Measurements from ENCODE around the gene PPY. TPM values are rescaled to one million over a fixed set of nuclear protein-coding genes. Genes with fewer than 3 reads are reported as not detected.

PPY gene
- total and polyA plus RNA-seq, 9 donors = not detected

DNA sequence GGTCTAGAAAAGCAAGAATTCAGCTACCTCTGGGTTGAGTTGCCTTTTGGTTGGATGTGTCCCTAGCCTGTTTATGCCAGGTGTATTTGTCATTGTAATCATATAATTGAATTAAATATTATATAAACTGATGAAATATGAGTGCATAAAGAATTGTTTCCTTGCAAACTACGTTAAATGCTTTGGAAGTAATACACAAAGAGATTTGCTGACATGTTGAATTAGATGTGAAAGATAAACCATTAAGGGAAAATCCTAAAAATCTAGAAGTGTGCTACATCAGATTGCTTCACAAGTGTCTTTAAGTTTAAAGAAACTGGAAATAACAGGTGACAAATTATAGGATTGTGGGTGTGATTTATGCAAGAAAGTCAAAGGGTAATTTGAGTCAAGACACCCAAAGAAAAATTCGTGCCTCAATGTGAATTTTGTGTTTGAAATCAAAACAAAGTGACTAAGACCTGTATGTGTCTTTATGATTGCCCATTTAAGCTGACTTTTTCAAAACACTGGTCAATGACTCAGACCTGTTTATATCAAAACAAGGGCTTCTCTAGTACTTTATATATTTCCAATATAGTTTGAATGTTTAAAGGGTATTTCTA is 16.6 kb upstream of the PPY start:
- H3K4me3 ChIP-seq = no peak overlapping the region
- H3K36me3 ChIP-seq = no peaks in the 10 kb centered on the region
- no peak for TF ChIP-seq POLR2A (IDR thresholded peaks at IDR 0.05)
- TF ChIP-seq, protein P1, sequence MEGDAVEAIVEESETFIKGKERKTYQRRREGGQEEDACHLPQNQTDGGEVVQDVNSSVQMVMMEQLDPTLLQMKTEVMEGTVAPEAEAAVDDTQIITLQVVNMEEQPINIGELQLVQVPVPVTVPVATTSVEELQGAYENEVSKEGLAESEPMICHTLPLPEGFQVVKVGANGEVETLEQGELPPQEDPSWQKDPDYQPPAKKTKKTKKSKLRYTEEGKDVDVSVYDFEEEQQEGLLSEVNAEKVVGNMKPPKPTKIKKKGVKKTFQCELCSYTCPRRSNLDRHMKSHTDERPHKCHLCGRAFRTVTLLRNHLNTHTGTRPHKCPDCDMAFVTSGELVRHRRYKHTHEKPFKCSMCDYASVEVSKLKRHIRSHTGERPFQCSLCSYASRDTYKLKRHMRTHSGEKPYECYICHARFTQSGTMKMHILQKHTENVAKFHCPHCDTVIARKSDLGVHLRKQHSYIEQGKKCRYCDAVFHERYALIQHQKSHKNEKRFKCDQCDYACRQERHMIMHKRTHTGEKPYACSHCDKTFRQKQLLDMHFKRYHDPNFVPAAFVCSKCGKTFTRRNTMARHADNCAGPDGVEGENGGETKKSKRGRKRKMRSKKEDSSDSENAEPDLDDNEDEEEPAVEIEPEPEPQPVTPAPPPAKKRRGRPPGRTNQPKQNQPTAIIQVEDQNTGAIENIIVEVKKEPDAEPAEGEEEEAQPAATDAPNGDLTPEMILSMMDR (IDR thresholded peaks at IDR 0.05) = no peak
- no peak for TF ChIP-seq EP300 (IDR thresholded peaks at IDR 0.05)
- H3K9me3 ChIP-seq = no peaks in the 10 kb centered on the region
- H3K27me3 ChIP-seq = no peaks in the 10 kb centered on the region
- H3K27ac ChIP-seq = no peak overlapping the region
- intact Hi-C loops (cut with DNase I) = no loop called here
- DNase-seq = no peak
- H3K4me1 ChIP-seq (ENCODE audit: insufficient read depth) = no peaks in the 10 kb centered on the region
- 41 to 50% (median 45%) methylated on average over 2 of the region's 2 CpGs for WGBS, 3 donors

DNA sequence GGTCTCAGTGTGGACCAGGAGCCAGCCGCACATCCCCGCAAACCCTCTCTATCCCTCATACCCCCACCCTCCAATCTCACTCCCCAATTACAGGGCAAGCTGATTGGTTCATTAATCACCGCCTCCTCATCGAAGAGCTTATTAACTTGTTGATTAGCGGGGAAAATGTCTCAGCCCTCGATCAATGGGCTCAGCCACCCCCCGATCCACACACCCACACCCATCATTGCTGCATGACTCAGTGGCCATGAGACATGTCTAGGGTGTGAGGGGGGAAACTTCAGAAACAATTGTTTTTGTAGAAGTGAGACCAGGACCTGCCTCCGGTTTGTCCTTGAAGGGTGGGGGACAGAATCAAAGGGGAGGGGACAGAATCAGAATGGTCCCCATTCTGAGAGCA is 13.9 kb upstream of the PPY start:
- no peaks in the 10 kb centered on the region for H3K27me3 ChIP-seq
- intact Hi-C loops (cut with DNase I) = no loop called here
- TF ChIP-seq, protein P1 (IDR thresholded peaks at IDR 0.05) = no peak
- H3K36me3 ChIP-seq = no peaks in the 10 kb centered on the region
- WGBS, 3 donors = 75 to 76% (median 75%) methylated on average over 7 to 8 of the region's 8 CpGs
- no peaks in the 10 kb centered on the region for H3K4me1 ChIP-seq (ENCODE audit: insufficient read depth)
- DNase-seq = no peak
- no peaks in the 10 kb centered on the region for H3K9me3 ChIP-seq
- no peak overlapping the region for H3K27ac ChIP-seq
- no peak overlapping the region for H3K4me3 ChIP-seq

DNA sequence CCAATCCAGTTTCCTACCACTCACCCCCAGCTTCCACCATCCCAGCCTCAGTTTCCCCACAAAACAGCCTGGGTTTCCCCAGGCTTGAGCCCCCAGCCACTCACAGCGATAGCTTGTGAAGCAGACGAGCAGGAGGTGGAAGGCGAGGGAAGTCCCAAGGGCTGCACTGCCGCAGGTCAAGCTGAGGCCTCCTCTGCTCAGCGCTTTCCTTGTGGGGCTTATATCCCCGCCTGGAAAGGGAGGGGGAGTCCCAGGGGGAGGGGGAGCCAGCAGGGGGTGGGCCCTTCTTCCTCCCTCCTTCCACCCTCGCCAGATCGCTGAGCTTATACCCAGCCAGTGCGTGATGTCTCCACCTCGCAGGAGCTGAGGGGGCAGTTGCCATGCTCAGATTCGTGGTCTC is 11.5 kb upstream of the PPY start, which contains the start of gene PYY:
Gene PYY (minus strand): TSS at position 195 of the 400 bp plus-strand sequence. CDS start 457 bp downstream, outside the sequence.
- no peak for DNase-seq
- intact Hi-C loops (cut with DNase I) = no loop called here
- Histone ChIP-seq H3K27me3 (no peaks in the 10 kb centered on the region), H3K4me1 (ENCODE audit: insufficient read depth) (no peaks in the 10 kb centered on the region), H3K27ac (no peak within 1 kb of the TSS), H3K4me3 (no peak within 1 kb of the TSS), H3K36me3 (no peaks in the 10 kb centered on the region), H3K9me3 (no peaks in the 10 kb centered on the region)
- WGBS, 3 donors = 34 to 53% (median 47%) methylated on average over 8 to 11 of the region's 11 CpGs
- TF ChIP-seq POLR2A (IDR thresholded peaks at IDR 0.05) = no peak
- TF ChIP-seq EP300 (IDR thresholded peaks at IDR 0.05) = no peak
- TF ChIP-seq, protein P1 (IDR thresholded peaks at IDR 0.05) = no peak

DNA sequence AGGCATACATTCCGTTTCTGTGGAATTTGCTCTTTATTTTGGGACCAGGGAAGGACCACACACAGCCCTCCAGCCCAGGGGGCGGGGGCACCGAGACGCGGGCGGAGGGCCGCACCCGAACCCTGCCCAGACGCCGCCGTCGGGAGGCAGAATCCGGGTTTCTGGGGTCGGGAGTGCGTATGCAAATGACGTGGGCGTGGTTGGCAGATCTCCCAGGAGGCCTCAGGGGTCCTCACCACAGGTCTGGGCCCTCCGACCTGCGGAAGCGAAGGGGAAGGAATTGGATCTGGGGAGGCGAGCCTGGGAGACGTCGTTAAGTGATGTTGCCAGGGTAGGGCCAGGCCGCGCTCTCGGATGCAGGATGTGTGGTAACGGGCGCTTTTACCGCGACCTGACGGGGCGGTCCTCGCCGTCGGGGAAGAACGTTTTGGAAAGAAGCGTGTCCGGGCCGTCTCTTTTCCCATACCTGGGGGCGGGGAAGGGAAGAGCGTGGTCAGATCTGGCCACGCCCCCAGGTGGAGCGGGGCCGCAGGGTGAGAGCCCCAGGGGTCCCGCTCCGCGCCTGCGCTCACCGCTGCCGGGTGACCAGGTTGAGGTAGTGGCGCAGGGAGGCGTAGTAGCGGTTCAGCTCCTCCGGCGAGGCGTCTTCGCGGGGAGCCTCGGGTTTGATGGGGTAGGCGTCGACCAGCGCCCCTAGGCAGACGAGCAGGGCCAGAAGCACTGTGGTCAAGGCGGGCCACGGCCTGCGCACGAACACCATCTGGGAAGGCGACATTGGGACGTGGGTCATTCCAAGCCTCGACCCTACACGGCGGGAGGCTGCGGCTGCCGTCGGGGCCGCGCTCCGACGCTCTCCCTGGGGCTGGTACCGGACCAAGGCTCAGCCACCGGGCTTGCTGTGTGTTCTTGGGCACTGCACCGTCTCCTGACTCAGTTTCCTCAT is 10.7 kb upstream of the PPY start:
- 5 to 6% (median 6%) methylated on average over 71 to 82 of the region's 82 CpGs for WGBS, 3 donors
- Histone ChIP-seq H3K36me3 (no peaks in the 10 kb centered on the region), H3K27me3 (no peaks in the 10 kb centered on the region), H3K9me3 (no peaks in the 10 kb centered on the region), H3K4me3 (no peak overlapping the region), H3K27ac (no peak overlapping the region), H3K4me1 (ENCODE audit: insufficient read depth) (no peaks in the 10 kb centered on the region)
- no peak for DNase-seq
- TF ChIP-seq, protein P1 (IDR thresholded peaks at IDR 0.05) = no peak
- TF ChIP-seq EP300 (IDR thresholded peaks at IDR 0.05) (no peak), POLR2A (IDR thresholded peaks at IDR 0.05) (no peak)
- intact Hi-C loops (cut with DNase I) = no loop called here

All from ovary (tissue), 9 donors.